Neuronal stem cell (in vitro differentiated cells): ENCODE results near the gene NEURL4.
A peak's percentile ranks its signal among the peaks of the same experiment; 100 is the strongest.

Experiments
- DNase-seq: peaks from one replicate; pipeline ENCODE4 v3.0.0-alpha.2; 2013; ENCODE audit warnings: low spot score
- H2AFZ ChIP-seq: one replicate; pipeline ENCODE4 v1.6.1; 2013; ENCODE audit warnings: mild to moderate bottlenecking, low read length, inconsistent platforms
- H2AK5ac ChIP-seq: 2 replicates; pipeline ENCODE4 v1.6.1; 2013; ENCODE audit warnings: low read depth, mild to moderate bottlenecking, inconsistent platforms, low read length, moderate library complexity, mixed read lengths
- H2BK120ac ChIP-seq: 2 replicates; pipeline ENCODE4 v1.6.1; 2013; ENCODE audit warnings: low read depth, mild to moderate bottlenecking, inconsistent platforms, low read length, moderate library complexity, mixed read lengths
- H2BK12ac ChIP-seq: one replicate; pipeline ENCODE4 v1.6.1; 2013; ENCODE audit warnings: low read length, inconsistent platforms
- H2BK15ac ChIP-seq: 2 replicates; pipeline ENCODE4 v1.6.1; 2013; ENCODE audit warnings: mild to moderate bottlenecking, low read length, inconsistent platforms, mixed read lengths
- H2BK5ac ChIP-seq: one replicate; pipeline ENCODE4 v1.6.1; 2013; ENCODE audit warnings: inconsistent platforms, mild to moderate bottlenecking, low read length, moderate library complexity
- H3K14ac ChIP-seq: one replicate; pipeline ENCODE4 v1.6.1; 2013; ENCODE audit warnings: low read length, inconsistent platforms
- H3K18ac ChIP-seq: 2 replicates; pipeline ENCODE4 v1.6.1; 2013; ENCODE audit warnings: low read length, inconsistent platforms
- H3K23ac ChIP-seq: 2 replicates; pipeline ENCODE4 v1.6.1; 2013; ENCODE audit warnings: low read depth, mild to moderate bottlenecking, mixed read lengths, low read length, inconsistent platforms; ENCODE audit not compliant: poor library complexity
- H3K27ac ChIP-seq: replicated peaks from 3 replicates; pipeline ENCODE4 v1.5.1; 2013; ENCODE audit warnings: low read length, inconsistent platforms
- H3K27me3 ChIP-seq, 3 experiments: 2 replicates each; pipeline ENCODE4 v1.6.1; 2013; ENCODE audit warnings: low read length in 3 of 3, mild to moderate bottlenecking in 2 of 3, inconsistent platforms in 1 of 3, low read depth in 1 of 3, mixed read lengths in 1 of 3, moderate library complexity in 1 of 3; ENCODE audit not compliant: control insufficient read depth in 3 of 3, insufficient read depth in 3 of 3
- H3K36me3 ChIP-seq, 2 donors: replicated peaks in 1 of 2; 2 replicates each; pipeline ENCODE4 v1.6.1; 2013; ENCODE audit warnings: low read length in 2 of 2; ENCODE audit not compliant: control insufficient read depth in 2 of 2, insufficient read depth in 2 of 2
- H3K4ac ChIP-seq: 2 replicates; pipeline ENCODE4 v1.6.1; 2013; ENCODE audit warnings: inconsistent platforms, mild to moderate bottlenecking, low read length, moderate library complexity
- H3K4me1 ChIP-seq, 2 donors: 1 replicate in 1 of 2; 2 replicates in 1 of 2; pipeline ENCODE4 v1.6.1; 2013; ENCODE audit warnings: low read length in 2 of 2, low read depth in 1 of 2; ENCODE audit not compliant: control insufficient read depth in 2 of 2, insufficient read depth in 1 of 2
- H3K4me2 ChIP-seq: one replicate; pipeline ENCODE4 v1.6.1; 2013; ENCODE audit warnings: mild to moderate bottlenecking, low read length, inconsistent platforms; ENCODE audit not compliant: insufficient read depth, poor library complexity, severe bottlenecking
- H3K4me3 ChIP-seq, 2 donors: 2 replicates each; pipeline ENCODE4 v1.5.1; 2013; ENCODE audit warnings: low read length in 2 of 2, mild to moderate bottlenecking in 2 of 2, inconsistent platforms in 1 of 2, moderate library complexity in 1 of 2
- H3K79me1 ChIP-seq: one replicate; pipeline ENCODE4 v1.6.1; 2013; ENCODE audit warnings: low read depth, mild to moderate bottlenecking, inconsistent platforms, low read length, moderate library complexity
- H3K9ac ChIP-seq: one replicate; pipeline ENCODE4 v1.6.1; 2013; ENCODE audit warnings: mild to moderate bottlenecking, low read depth, low read length, inconsistent platforms; ENCODE audit not compliant: poor library complexity
- H3K9me3 ChIP-seq, 2 donors: replicated peaks in 1 of 2; 2 replicates each; pipeline versions ENCODE3 to v1.6.1; 2013; ENCODE audit warnings: low read length in 2 of 2, mild to moderate bottlenecking in 2 of 2, inconsistent platforms in 1 of 2, low read depth in 1 of 2, mixed read lengths in 1 of 2, moderate library complexity in 1 of 2; ENCODE audit not compliant: control insufficient read depth in 2 of 2, insufficient read depth in 1 of 2
- H4K8ac ChIP-seq: one replicate; pipeline ENCODE4 v1.6.1; 2013; ENCODE audit warnings: low read depth, mild to moderate bottlenecking, inconsistent platforms, low read length, moderate library complexity
- H4K91ac ChIP-seq: one replicate; pipeline ENCODE4 v1.6.1; 2013; ENCODE audit warnings: low read length, low read depth, mild to moderate bottlenecking, inconsistent platforms; ENCODE audit not compliant: poor library complexity
- WGBS, 2 donors: extraction: QIAGEN DNeasy Blood & Tissue Kit; methylation state at CpG; one replicate each; pipeline ENCODE4 v1.1.7; 2013; ENCODE audit warnings: missing lambda C conversion rate in 2 of 2, mixed read lengths in 1 of 2; ENCODE audit not compliant: insufficient read length in 2 of 2, insufficient replicate concordance in 1 of 2; ENCODE audit errors: extremely low coverage in 2 of 2; 5-methylcytosine and 5-hydroxymethylcytosine counted together

NEURL4 gene

DNA sequence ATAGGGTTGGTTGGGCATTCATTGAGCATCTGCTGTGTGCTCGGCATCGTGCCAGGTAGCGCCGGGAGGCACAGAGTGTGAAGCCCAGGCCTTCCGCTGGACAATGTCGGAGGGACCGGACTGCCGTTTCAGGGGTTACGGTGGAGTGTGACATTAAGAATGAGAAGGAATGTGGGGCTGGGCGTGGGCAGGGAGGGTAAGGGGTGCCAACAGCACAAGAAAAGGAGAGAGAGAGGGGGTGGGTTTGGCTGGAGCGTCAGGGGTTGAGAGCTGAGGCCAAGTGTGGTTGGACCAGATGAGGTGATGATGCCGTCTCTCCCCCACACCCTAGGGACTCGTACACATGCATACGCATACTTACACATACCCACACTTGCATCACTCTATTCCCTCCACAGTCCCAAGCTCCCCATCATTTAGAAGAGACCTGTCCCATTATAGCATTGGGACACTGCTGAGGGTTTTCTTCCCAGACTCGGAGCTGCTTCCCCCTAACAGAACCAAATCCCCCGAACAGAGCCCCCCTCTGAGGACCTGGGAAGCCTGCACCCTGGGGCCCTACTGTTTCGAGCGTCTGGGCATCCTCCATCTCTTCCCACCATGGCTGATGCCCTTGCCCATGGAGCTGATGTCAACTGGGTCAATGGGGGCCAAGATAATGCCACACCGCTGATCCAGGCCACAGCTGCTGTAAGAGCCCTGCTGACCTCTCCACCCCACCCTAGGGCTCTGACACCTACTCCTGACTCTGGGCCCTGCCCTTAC, 19.5 kb upstream of the NEURL4 start:
- Histone ChIP-seq H3K27me3 (peaks cover 0 to 4% (median 0%) of the 10 kb centered on the region in 3 experiments), H3K9ac (peak overlapping the region; percentile 7), H3K23ac (no peak overlapping the region), H2BK120ac (no peak overlapping the region), H2AK5ac (peak overlapping the region; percentile 49), H2BK15ac (no peak overlapping the region), H3K36me3 (no peaks in the 10 kb centered on the region), H3K14ac (no peak overlapping the region), H2BK5ac (peak overlapping the region; percentile 88), H2BK12ac (peak overlapping the region; percentile 35), H4K91ac (no peak overlapping the region), H3K79me1 (peaks cover 11% of the 10 kb centered on the region), H3K9me3 (no peaks in the 10 kb centered on the region), H3K27ac (no peak overlapping the region), H2AFZ (no peak overlapping the region), H3K4me3 (no peak overlapping the region), H3K18ac (peak overlapping the region; percentile 48), H3K4me2 (no peak overlapping the region), H4K8ac (no peak overlapping the region), H3K4ac (no peak overlapping the region), H3K4me1 (peaks cover 13 to 27% of the 10 kb centered on the region in 2 donors)
- WGBS, 2 donors = no CpG with 5 or more reads among the region's 19 CpGs
- DNase-seq = no peak

DNA sequence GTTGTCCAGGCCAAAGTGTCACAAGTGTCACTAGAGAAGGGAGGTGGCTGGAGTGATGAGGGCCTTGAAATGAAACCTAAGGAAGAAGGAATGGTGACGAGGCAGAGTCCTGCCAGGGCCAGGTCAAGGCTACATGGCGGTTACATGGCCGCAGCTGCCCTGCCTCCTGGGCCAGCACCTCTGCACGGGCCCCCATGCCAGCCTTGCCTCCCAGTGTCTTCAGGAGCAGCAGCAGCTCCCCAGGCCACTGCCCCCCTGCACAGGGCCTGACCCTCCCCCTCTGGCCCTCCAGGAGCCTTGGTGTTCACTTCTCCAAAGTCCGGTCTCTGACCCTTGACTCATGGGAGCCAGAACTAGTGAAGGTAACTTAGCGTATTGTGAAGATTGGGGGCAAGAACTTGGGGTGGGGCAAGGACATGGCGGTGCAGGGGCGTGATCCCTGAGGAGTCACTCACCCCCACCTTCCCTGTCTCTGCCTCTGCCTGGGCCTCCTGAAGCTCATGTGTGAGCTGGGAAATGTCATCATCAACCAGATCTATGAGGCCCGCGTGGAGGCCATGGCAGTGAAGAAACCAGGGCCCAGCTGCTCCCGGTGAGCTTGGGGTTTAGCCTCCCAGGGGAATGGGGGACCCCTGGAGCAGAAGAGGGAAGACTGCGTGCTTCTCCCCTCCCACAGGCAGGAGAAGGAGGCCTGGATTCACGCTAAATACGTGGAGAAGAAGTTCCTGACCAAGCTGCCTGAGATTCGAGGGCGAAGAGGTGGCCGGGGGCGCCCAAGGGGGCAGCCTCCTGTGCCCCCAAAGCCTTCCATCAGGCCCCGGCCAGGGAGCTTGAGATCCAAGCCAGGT, 18.7 kb upstream of the NEURL4 start:
- H3K4me1 ChIP-seq = peaks cover 13 to 20% of the 10 kb centered on the region in 2 donors
- WGBS, 2 donors = no CpG with 5 or more reads among the region's 19 CpGs

DNA sequence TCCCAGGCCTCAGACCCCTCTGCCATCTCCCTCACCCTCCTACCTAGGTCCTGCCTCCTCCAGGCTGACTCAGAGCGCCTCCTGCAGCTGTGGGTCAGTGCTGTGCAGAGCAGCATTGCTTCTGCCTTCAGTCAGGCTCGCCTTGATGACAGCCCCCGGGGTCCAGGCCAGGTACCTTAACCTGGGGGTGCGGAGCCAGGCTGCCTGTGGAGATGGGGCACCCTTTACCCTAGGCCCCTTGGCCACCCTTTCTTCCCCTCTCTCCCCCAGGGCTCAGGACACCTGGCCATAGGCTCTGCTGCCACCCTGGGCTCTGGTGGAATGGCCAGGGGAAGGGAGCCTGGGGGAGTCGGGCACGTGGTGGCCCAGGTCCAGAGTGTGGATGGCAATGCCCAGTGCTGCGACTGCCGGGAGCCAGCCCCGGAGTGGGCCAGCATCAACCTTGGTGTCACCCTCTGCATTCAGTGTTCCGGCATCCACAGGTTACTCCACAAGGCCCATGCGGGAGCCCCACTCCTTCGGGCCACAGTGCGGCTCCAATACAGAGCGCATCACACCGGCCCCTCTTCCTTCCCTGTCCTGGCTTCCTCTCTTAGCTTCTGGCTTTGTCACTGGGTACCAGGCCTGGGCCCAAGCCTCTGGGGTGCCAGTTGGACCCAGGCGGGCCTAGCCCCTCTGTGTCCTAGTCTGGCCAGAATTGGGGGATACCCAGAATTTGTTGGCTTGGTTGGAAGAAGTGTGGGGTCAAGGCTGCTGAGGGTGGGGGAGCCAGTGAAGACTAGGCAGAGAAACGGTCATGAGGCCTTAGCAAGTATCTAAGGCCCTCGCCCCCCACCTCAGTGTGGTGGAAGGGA, 17.9 kb upstream of the NEURL4 start:
- Histone ChIP-seq H2BK120ac (no peak overlapping the region), H4K91ac (no peak overlapping the region), H3K18ac (peak overlapping the region; percentile 60), H2AK5ac (peak overlapping the region; percentile 25), H2BK12ac (peak overlapping the region; percentile 76), H3K9ac (no peak overlapping the region), H3K27ac (no peak overlapping the region), H2AFZ (no peak overlapping the region), H3K14ac (no peak overlapping the region), H2BK5ac (no peak overlapping the region), H3K23ac (peak overlapping the region; percentile 89), H4K8ac (no peak overlapping the region), H3K9me3 (no peaks in the 10 kb centered on the region), H3K4ac (no peak overlapping the region), H3K4me1 (peaks cover 9 to 12% of the 10 kb centered on the region in 2 donors), H2BK15ac (no peak overlapping the region), H3K4me3 (no peak overlapping the region), H3K79me1 (peaks cover 6% of the 10 kb centered on the region), H3K4me2 (no peak overlapping the region), H3K27me3 (peaks cover 0 to 12% (median 0%) of the 10 kb centered on the region in 3 experiments), H3K36me3 (no peaks in the 10 kb centered on the region)
- no CpG with 5 or more reads among the region's 18 CpGs for WGBS, 2 donors
- no peak for DNase-seq

More for the DNA sequence above, 18.7 kb upstream of the NEURL4 start:
- no peak overlapping the region for H3K14ac ChIP-seq
- peak overlapping the region; percentile 60 for H3K18ac ChIP-seq
- H3K27me3 ChIP-seq = peaks cover 0 to 12% (median 0%) of the 10 kb centered on the region in 3 experiments
- H2BK12ac ChIP-seq = no peak overlapping the region
- no peak overlapping the region for H2AFZ ChIP-seq
- no peaks in the 10 kb centered on the region for H3K36me3 ChIP-seq
- H3K79me1 ChIP-seq = peaks cover 8% of the 10 kb centered on the region
- peak overlapping the region; percentile 25 for H3K9ac ChIP-seq
- H3K27ac ChIP-seq = no peak overlapping the region
- H3K23ac ChIP-seq = no peak overlapping the region
- H4K91ac ChIP-seq = no peak overlapping the region
- no peak overlapping the region for H3K4me3 ChIP-seq
- H2BK5ac ChIP-seq = peak overlapping the region; percentile 88
- H4K8ac ChIP-seq = no peak overlapping the region
- H3K4ac ChIP-seq = no peak overlapping the region
- H2BK120ac ChIP-seq = no peak overlapping the region
- H2AK5ac ChIP-seq = peak overlapping the region; percentile 49
- peak overlapping the region; percentile 30 for H2BK15ac ChIP-seq
- no peak overlapping the region for H3K4me2 ChIP-seq
- H3K9me3 ChIP-seq = no peaks in the 10 kb centered on the region
- DNase-seq = no peak
